Astrocyte (in vitro differentiated cells and primary cell): ENCODE measurements around the gene NOB1. TPM values are rescaled to one million over a fixed set of nuclear protein-coding genes. Genes with fewer than 3 reads are reported as not detected.
A peak's percentile ranks its signal among the peaks of the same experiment; 100 is the strongest.
"Not testable (repeated sequence)": the region's sequence is repeated elsewhere in the genome, so short reads cannot be mapped to it uniquely, and the experiment has no call there.

ENCODE experiments used
- DNase-seq: peaks from one replicate; pipeline ENCODE4 v3.0.0-alpha.2; 2010; ENCODE audit warnings: low read depth
- FAIRE-seq: peaks from 2 replicates; lab custom pipeline; 2011; peaks lifted over from hg19 to GRCh38; lab: Jason Lieb, UNC
- H2AFZ ChIP-seq: 2 replicates; pipeline ENCODE4 v1.6.0; 2012; ENCODE audit warnings: low read depth, low read length, inconsistent platforms
- H3K27ac ChIP-seq: 2 replicates; pipeline ENCODE4 v1.5.1; 2011; ENCODE audit warnings: low read depth, low read length, inconsistent platforms
- H3K27me3 ChIP-seq: 2 replicates; pipeline ENCODE4 v1.6.0; 2011; ENCODE audit warnings: low read length, inconsistent platforms; ENCODE audit not compliant: insufficient read depth
- H3K36me3 ChIP-seq: 2 replicates; pipeline ENCODE4 v1.5.1; 2011; ENCODE audit warnings: low read length, inconsistent platforms; ENCODE audit not compliant: insufficient read depth
- H3K4me1 ChIP-seq: 2 replicates; pipeline ENCODE4 v1.5.1; 2011; ENCODE audit warnings: low read length, inconsistent platforms; ENCODE audit not compliant: insufficient read depth
- H3K4me2 ChIP-seq: 2 replicates; pipeline ENCODE4 v1.6.0; 2012; ENCODE audit warnings: low read length, inconsistent platforms
- H3K4me3 ChIP-seq: 2 replicates; pipeline ENCODE4 v1.5.1; 2011; ENCODE audit warnings: low read depth, mild to moderate bottlenecking, low read length, inconsistent platforms; ENCODE audit not compliant: insufficient read depth
- H3K79me2 ChIP-seq: 2 replicates; pipeline ENCODE4 v1.6.0; 2012; ENCODE audit warnings: mild to moderate bottlenecking, low read length, inconsistent platforms; ENCODE audit not compliant: insufficient read depth
- H3K9ac ChIP-seq: 2 replicates; pipeline ENCODE4 v1.6.0; 2012; ENCODE audit warnings: mild to moderate bottlenecking, low read length, inconsistent platforms
- H3K9me3 ChIP-seq: 2 replicates; pipeline ENCODE4 v1.5.1; 2012; ENCODE audit warnings: low read depth, mild to moderate bottlenecking, low read length, inconsistent platforms; ENCODE audit not compliant: insufficient read depth
- H4K20me1 ChIP-seq: 2 replicates; pipeline ENCODE4 v1.6.0; 2012; ENCODE audit warnings: low read length, inconsistent platforms; ENCODE audit not compliant: insufficient read depth
- H3K27ac Mint-ChIP-seq: one replicate; pipeline ENCODE4 v1.8.0; 2021; ENCODE audit warnings: mild to moderate bottlenecking, mixed read lengths; ENCODE audit not compliant: unreplicated experiment
- H3K27me3 Mint-ChIP-seq: one replicate; pipeline ENCODE4 v1.8.0; 2021; ENCODE audit warnings: low read depth, mixed read lengths; ENCODE audit not compliant: unreplicated experiment
- H3K36me3 Mint-ChIP-seq: one replicate; pipeline ENCODE4 v1.8.0; 2021; ENCODE audit warnings: low read depth, mixed read lengths; ENCODE audit not compliant: unreplicated experiment
- H3K4me1 Mint-ChIP-seq: one replicate; pipeline ENCODE4 v1.8.0; 2021; ENCODE audit warnings: low read depth, mixed read lengths; ENCODE audit not compliant: unreplicated experiment
- H3K4me3 Mint-ChIP-seq: one replicate; pipeline ENCODE4 v1.8.0; 2021; ENCODE audit warnings: mild to moderate bottlenecking, moderate library complexity, mixed read lengths; ENCODE audit not compliant: unreplicated experiment
- H3K9me3 Mint-ChIP-seq: one replicate; pipeline ENCODE4 v1.8.0; 2021; ENCODE audit warnings: mild to moderate bottlenecking, mixed read lengths; ENCODE audit not compliant: unreplicated experiment
- CTCF ChIP-seq: IDR thresholded peaks from 2 replicates; pipeline ENCODE4 v1.5.1; 2011; ENCODE audit warnings: low read depth, mild to moderate bottlenecking, inconsistent platforms, low read length, moderate library complexity; ENCODE audit not compliant: insufficient read depth
- EZH2 ChIP-seq: IDR thresholded peaks from 2 replicates; pipeline ENCODE4 v1.6.1; 2012; ENCODE audit warnings: mild to moderate bottlenecking, low read length, inconsistent platforms; ENCODE audit not compliant: insufficient read depth
- total RNA-seq: library from RNA; stranded (reverse); gene quantifications from 2 replicates; pipeline ENCODE4 v1.2.1, GENCODE V29; 2021

The NOB1 gene
- total RNA-seq, 1 donor from 2014 or later, result 46.0 TPM

- H3K4me3 Mint-ChIP-seq, result no peak overlapping the region
- no peak overlapping the region for H3K4me3 ChIP-seq
- DNase-seq (no peak), FAIRE-seq (no peak)
- H3K9me3 Mint-ChIP-seq, result no peaks in the 10 kb centered on the region
- H3K4me1 Mint-ChIP-seq, result peaks cover 6% of the 10 kb centered on the region
- H3K9ac ChIP-seq, result no peak overlapping the region
- H3K79me2 ChIP-seq, result peaks cover 20% of the 10 kb centered on the region
- peaks cover 28% of the 10 kb centered on the region for H3K36me3 Mint-ChIP-seq
- no peaks in the 10 kb centered on the region for H3K9me3 ChIP-seq
- no peaks in the 10 kb centered on the region for H3K27me3 Mint-ChIP-seq
- peaks cover 46% of the 10 kb centered on the region for H3K36me3 ChIP-seq
- H3K27me3 ChIP-seq, result no peaks in the 10 kb centered on the region
- no peak overlapping the region for H3K4me2 ChIP-seq
- H3K4me1 ChIP-seq, result peaks cover 5% of the 10 kb centered on the region
- H3K27ac ChIP-seq, result no peak overlapping the region
- peak overlapping the region; percentile 41 for H3K27ac Mint-ChIP-seq
- TF ChIP-seq CTCF, result no peak
- no peak for TF ChIP-seq EZH2
- peaks cover 40% of the 10 kb centered on the region for H4K20me1 ChIP-seq
- H2AFZ ChIP-seq, result no peak overlapping the region
Observed at GRCh38 chr16:69741519-69741918, 13.2 kb downstream of the NOB1 start.

- H3K4me3 Mint-ChIP-seq, result no peak overlapping the region
- no peak for DNase-seq
- H3K4me1 Mint-ChIP-seq, result no peaks in the 10 kb centered on the region
- H3K9me3 ChIP-seq, result no peaks in the 10 kb centered on the region
- no peak overlapping the region for H3K27ac Mint-ChIP-seq
- H3K36me3 ChIP-seq, result no peaks in the 10 kb centered on the region
- H3K9ac ChIP-seq, result no peak overlapping the region
- no peaks in the 10 kb centered on the region for H3K9me3 Mint-ChIP-seq
- peaks cover 6% of the 10 kb centered on the region for H3K4me1 ChIP-seq
- H3K4me2 ChIP-seq, result no peak overlapping the region
- H3K27ac ChIP-seq, result no peak overlapping the region
- H3K27me3 Mint-ChIP-seq, result no peaks in the 10 kb centered on the region
- no peaks in the 10 kb centered on the region for H4K20me1 ChIP-seq
- H3K4me3 ChIP-seq, result no peak overlapping the region
- no peak for TF ChIP-seq CTCF
- TF ChIP-seq EZH2, result no peak
- H3K27me3 ChIP-seq, result no peaks in the 10 kb centered on the region
- FAIRE-seq, result no peak
- H3K79me2 ChIP-seq, result peaks cover 5% of the 10 kb centered on the region
- peaks cover 5% of the 10 kb centered on the region for H3K36me3 Mint-ChIP-seq
- H2AFZ ChIP-seq, result no peak overlapping the region
Observed at GRCh38 chr16:69732101-69732500, 22.6 kb downstream of the NOB1 start.

GRCh38 chr16:69731280-69731679 is 23.4 kb downstream of the NOB1 start:
- H3K9me3 ChIP-seq, H3K9ac ChIP-seq, H3K36me3 Mint-ChIP-seq, FAIRE-seq, H3K36me3 ChIP-seq, H3K9me3 Mint-ChIP-seq, H2AFZ ChIP-seq, H3K27me3 Mint-ChIP-seq, H3K27ac ChIP-seq, H3K4me1 ChIP-seq, H3K27me3 ChIP-seq, H3K4me3 Mint-ChIP-seq, DNase-seq, H3K4me3 ChIP-seq, H3K79me2 ChIP-seq, H3K4me1 Mint-ChIP-seq, H3K27ac Mint-ChIP-seq, H3K4me2 ChIP-seq, H4K20me1 ChIP-seq: not testable (repeated sequence)

- not testable (repeated sequence) for DNase-seq, H3K27ac ChIP-seq, H3K27me3 Mint-ChIP-seq, H4K20me1 ChIP-seq, H2AFZ ChIP-seq, H3K4me3 ChIP-seq, H3K36me3 ChIP-seq, FAIRE-seq, H3K9me3 Mint-ChIP-seq, H3K4me3 Mint-ChIP-seq, H3K9me3 ChIP-seq, H3K27ac Mint-ChIP-seq, H3K27me3 ChIP-seq, H3K4me2 ChIP-seq, H3K9ac ChIP-seq, H3K36me3 Mint-ChIP-seq
- Histone ChIP-seq H3K79me2 (peaks cover 26% of the 10 kb centered on the region), H3K4me1 (peaks cover 19% of the 10 kb centered on the region)
- H3K4me1 Mint-ChIP-seq, result peaks cover 11% of the 10 kb centered on the region
Observed at GRCh38 chr16:69729030-69729429, 25.7 kb downstream of the NOB1 start.
